Astrocyte of the cerebellum (primary cell): ENCODE data around the gene SCN4A.

Experiments
- DNase-seq: peaks from one replicate; pipeline ENCODE4 v3.0.0-alpha.2; 2011; ENCODE audit warnings: low read depth
- H3K4me3 ChIP-seq: 2 replicates; pipeline ENCODE4 v1.5.1; 2011; ENCODE audit warnings: mild to moderate bottlenecking, low read depth, low read length, moderate library complexity
- in situ Hi-C: cut with HindIII; loops from 2 replicates; pipeline ENCODE4 v1.10.0; 2017; ENCODE audit warnings: low sequenced_read_pairs
- TF ChIP-seq, protein P1 (sequence below): IDR thresholded peaks from 2 replicates; pipeline ENCODE4 v1.5.1; 2012; ENCODE audit warnings: low read length, low read depth, moderate library complexity, mild to moderate bottlenecking; ENCODE audit errors: missing control alignments

The SCN4A gene

DNA sequence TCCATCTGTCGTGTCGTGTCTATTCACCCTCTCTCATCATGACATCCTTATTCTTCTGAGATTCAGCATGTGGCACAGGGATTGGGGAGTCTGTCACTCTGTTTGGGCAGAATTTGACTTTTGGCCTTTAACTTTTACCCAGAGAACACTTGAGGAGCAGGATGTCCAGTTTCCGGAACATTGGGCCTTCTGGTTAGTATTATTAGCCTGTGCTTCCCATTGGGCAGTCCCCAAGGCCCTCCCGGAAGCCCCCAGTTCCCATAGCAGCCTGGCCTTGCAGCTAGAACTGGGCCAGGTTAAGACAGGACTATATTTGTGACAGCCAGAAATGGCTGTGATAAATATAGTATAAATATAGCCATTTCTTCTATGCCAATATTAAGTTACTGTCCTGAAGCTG is 9.6 kb downstream of the SCN4A start:
- no peak overlapping the region for H3K4me3 ChIP-seq
- DNase-seq, result no peak
- TF ChIP-seq, protein P1, sequence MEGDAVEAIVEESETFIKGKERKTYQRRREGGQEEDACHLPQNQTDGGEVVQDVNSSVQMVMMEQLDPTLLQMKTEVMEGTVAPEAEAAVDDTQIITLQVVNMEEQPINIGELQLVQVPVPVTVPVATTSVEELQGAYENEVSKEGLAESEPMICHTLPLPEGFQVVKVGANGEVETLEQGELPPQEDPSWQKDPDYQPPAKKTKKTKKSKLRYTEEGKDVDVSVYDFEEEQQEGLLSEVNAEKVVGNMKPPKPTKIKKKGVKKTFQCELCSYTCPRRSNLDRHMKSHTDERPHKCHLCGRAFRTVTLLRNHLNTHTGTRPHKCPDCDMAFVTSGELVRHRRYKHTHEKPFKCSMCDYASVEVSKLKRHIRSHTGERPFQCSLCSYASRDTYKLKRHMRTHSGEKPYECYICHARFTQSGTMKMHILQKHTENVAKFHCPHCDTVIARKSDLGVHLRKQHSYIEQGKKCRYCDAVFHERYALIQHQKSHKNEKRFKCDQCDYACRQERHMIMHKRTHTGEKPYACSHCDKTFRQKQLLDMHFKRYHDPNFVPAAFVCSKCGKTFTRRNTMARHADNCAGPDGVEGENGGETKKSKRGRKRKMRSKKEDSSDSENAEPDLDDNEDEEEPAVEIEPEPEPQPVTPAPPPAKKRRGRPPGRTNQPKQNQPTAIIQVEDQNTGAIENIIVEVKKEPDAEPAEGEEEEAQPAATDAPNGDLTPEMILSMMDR, result no peak
- in situ Hi-C loops, result no loop called here

- in situ Hi-C loops, result no loop called here
- no peak overlapping the region for H3K4me3 ChIP-seq
- TF ChIP-seq, protein P1, result no peak
- DNase-seq, result no peak
Measured at GRCh38 chr17:63962298-63962744, 10.4 kb downstream of the SCN4A start.

- in situ Hi-C loops, result no loop called here
- H3K4me3 ChIP-seq, result no peak overlapping the region
- no peak for DNase-seq
- TF ChIP-seq, protein P1, result no peak
Measured at GRCh38 chr17:63961355-63962212, 11.1 kb downstream of the SCN4A start.

GRCh38 chr17:63960430-63960829 is 12.3 kb downstream of the SCN4A start:
- TF ChIP-seq, protein P1, result no peak
- no peak overlapping the region for H3K4me3 ChIP-seq
- no peak for DNase-seq
- in situ Hi-C loops, result no loop called here

GRCh38 chr17:63960006-63960405 is 12.7 kb downstream of the SCN4A start:
- no peak for DNase-seq
- in situ Hi-C loops, result no loop called here
- H3K4me3 ChIP-seq, result no peak overlapping the region
- TF ChIP-seq, protein P1, result no peak

GRCh38 chr17:63956296-63956920 is 16.3 kb downstream of the SCN4A start:
- in situ Hi-C loops, result no loop called here
- no peak for DNase-seq
- TF ChIP-seq, protein P1, result no peak
- no peak overlapping the region for H3K4me3 ChIP-seq
